Measurements from ENCODE around the gene GAS2L3.

The GAS2L3 gene

DNA sequence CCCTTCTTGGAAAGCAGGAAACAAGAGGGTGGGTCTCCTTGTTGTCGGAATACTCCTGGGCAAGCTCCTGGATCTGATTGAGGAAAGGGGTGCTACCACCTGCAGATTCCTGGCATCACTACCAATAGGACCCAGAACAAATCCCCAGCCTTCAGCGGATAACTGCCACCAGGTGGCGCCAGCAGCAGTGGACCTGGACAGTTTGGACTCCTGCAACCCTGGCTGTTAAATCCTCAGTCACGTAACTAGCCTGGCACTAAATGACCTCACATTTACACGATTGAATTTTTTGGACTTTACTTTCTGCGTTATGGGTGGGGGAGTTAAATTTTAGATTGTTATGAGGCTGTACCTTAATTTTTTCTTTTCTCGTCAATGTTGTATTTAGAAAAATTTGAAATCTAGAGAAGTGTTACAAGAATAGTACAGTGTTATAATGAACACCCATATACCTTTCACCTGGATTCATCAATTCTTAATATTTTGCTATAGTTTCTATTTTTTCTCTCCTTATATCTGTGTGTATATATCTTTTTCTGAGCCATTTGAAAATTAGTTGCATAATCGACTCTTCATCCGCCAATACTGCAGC lies 95.6 kb downstream of the GAS2L3 start:
- DNase-seq, result no peak

DNA sequence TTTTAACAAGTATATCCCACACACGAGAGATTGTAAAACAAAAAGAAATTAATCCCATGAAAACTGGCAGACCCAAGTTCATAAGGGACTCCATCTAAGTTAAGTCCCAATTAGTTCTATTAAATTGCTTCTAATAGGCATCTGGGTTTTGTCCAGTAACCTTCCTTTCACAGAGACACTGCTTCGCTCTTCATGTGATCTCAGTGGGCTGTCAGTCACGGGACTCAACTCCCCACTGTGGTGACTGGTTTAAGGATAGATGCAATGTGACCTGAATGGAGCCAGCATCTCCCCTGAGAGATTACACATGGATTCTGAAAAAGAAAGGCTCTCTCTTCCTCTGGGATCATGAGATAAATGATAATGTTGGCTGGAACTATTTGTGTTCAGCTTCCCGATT lies 96.4 kb downstream of the GAS2L3 start:
- no peak for DNase-seq

DNA sequence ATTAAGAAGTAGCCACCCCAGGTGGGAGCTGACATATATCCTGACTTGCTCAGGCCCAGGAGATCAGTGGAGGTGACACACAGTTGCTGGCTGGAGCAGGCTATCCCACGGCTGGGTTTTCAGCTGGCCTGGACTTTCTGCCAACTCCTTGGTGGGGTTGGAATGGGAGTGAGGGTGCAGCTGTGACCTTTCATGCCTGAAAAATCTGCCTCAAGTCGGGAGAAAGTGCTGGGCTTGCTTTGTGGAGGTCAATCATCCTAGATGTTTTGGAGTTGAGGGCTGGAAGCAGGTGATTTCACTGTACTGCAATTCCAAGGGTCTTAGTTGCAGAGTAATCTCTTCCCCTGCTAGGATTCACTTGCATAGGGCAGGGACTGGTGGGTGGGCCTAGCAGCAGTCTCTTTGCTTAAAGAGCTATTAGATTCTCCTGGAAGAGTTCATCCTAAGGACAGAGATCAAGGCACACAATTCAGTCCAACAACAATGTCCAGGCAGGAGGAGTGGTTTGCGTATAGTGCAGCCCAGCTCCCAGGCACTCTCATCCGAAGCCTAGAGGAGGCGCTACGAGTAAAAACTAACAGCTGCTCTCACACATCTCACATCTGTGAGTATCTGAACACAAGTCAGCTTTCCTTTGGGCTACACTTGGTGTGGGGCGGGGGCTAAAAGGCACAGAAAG lies 98.1 kb downstream of the GAS2L3 start:
- peak in 1 of 2 experiments; percentile 1 for DNase-seq

DNA sequence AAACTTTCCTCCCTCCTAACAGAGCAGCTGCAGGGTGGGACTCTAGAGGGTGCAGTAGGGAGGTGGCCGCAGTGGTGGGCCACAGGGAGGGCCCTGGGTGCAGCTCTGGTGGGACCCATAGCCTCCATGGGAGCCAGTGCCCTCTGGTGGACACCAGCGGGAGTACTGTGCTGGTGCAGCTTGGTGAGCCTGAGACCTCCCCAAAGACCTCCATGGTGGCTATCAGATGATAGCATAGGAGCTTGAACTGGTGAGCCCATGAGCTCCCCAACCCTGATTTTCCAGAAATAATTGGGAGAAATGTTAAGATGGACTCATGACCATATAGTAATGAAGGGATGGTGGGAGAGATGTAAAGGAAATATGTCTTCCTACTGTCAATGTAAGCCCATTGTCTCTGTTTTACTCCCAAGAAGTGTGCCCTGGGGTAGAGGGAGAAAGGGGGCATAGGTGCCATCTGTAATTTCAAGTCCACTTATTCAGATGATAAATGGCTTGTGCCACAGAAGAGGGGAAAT lies 98.7 kb downstream of the GAS2L3 start:
- DNase-seq, result no peak

DNA sequence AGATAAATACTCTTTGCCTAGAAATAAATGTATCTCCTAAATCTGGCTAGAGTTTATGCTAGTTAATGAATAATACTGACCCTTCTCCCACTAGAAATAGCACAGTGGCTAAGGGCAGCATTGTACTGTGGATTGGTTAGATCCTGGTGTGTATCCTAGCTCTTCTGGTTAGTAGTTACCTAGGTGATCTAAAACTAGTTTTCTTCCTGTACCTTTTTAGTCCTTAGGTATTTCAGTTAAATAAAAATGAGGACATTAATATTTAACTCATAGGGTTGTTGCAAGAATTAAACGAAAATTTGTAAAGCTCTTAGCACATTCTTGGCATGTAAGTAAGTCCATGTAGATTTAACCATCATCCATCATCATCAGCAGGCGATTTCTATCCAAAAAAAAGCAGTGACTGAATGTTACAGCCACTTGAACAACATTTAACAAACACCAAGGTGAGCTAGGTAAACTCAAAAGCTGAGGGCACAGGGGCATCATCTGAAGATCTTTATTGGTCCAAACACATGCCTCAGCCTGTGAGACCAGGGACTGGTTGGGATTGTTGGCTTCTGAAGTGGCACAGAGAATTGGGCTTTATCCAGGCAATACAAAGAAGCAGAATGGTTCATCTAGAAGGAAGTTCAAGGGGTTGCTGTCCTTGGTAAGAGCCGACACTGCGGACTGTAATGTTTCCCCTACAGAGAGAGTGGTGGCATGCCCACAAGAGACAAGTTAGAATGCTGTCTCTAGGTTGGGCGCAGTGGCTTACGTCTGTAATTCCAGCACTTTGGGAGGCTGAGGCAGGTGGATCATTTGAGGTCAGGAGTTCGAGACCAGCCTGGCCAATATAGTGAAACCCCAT lies 100.8 kb downstream of the GAS2L3 start:
- DNase-seq, result no peak

Measured in cerebellar nuclear complex (tissue), 1 donor.